GM12872 (cell line): Measurements from ENCODE around the gene SGCG.
A peak's percentile ranks its signal among the peaks of the same experiment; 100 is the strongest.

ENCODE experiments used
- TF ChIP-seq, protein P1 (sequence below): IDR thresholded peaks from 3 replicates; pipeline ENCODE4 v1.5.1; 2011; ENCODE audit warnings: low read depth, mild to moderate bottlenecking, low read length, moderate library complexity; ENCODE audit not compliant: insufficient read depth

The SGCG gene

GRCh38 chr13:23147827-23148226, 33.0 kb upstream of the SGCG start:
- TF ChIP-seq, protein P1, sequence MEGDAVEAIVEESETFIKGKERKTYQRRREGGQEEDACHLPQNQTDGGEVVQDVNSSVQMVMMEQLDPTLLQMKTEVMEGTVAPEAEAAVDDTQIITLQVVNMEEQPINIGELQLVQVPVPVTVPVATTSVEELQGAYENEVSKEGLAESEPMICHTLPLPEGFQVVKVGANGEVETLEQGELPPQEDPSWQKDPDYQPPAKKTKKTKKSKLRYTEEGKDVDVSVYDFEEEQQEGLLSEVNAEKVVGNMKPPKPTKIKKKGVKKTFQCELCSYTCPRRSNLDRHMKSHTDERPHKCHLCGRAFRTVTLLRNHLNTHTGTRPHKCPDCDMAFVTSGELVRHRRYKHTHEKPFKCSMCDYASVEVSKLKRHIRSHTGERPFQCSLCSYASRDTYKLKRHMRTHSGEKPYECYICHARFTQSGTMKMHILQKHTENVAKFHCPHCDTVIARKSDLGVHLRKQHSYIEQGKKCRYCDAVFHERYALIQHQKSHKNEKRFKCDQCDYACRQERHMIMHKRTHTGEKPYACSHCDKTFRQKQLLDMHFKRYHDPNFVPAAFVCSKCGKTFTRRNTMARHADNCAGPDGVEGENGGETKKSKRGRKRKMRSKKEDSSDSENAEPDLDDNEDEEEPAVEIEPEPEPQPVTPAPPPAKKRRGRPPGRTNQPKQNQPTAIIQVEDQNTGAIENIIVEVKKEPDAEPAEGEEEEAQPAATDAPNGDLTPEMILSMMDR: no peak

GRCh38 chr13:23157781-23158180, 23.0 kb upstream of the SGCG start:
- TF ChIP-seq, protein P1: no peak

DNA sequence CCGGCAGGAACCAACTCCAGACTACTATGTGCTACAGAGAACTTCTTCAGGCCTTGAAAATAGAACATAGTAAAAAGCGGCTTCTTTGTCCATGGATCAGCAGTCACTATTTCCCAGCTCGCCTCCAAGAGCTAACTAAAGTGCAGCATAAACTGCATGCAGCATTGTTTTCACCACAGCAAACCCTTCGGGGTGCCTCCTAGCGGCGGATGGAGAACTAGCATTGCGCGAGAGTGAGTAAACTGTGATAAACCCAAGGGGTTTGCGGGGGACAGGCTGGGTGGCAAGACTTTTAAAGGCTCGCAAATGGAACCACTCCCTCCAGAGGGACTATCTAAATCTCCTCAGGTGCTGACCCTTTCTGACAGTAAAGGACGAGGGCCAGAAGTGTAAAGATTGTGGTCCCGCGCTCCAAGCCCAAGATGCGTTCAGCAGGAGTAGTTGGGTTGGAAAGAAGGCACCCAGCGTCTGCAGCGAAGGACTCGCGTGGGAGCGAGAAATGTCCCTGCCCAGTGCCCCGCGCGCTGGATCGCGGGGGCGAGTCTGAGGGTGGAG, 21.5 kb upstream of the SGCG start:
- TF ChIP-seq, protein P1: peak; percentile 71

DNA sequence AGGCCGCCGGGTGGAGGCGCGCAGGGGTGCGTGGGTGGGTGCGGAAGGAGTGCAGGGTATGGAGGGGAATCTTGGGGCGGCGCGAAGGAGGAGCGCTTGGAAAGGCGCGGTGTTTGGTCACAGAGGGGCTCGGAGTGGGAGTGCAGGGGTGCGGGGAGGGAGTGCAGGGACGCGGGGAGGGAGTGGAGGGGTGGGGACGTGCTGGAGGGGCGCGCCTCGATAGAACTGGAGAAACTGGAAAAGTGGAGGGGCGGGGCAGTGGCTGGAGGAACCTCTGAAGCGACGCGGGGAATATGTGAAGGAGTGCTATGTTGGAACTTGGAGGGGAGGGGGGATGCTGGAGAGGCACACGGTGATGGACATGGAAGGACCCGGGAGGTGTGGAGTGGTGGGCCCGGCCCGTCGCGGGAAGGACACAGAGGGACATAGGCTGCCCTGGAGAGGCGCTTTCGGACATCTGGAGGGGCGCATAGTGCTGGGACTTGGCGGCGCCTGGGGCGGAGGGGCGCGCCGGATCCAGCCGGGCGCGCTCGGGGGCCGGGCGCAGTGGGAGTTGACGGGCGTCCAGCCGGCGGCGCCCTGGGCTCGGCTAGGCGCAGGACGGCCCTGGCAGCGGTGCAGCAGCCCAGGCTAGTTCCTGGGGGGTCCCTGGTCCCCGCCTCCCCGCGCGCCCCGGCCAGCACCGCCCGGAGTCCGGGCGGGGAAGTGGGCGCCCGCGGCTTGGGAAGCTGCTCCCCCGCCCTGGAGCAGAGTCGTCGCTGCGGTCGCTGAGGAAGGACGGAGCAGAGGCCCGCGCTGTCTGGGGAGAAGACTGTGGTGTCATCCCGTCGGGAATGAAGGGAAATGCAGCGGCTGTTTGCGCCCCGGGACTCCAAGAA, 20.8 kb upstream of the SGCG start:
- TF ChIP-seq, protein P1: no peak

DNA sequence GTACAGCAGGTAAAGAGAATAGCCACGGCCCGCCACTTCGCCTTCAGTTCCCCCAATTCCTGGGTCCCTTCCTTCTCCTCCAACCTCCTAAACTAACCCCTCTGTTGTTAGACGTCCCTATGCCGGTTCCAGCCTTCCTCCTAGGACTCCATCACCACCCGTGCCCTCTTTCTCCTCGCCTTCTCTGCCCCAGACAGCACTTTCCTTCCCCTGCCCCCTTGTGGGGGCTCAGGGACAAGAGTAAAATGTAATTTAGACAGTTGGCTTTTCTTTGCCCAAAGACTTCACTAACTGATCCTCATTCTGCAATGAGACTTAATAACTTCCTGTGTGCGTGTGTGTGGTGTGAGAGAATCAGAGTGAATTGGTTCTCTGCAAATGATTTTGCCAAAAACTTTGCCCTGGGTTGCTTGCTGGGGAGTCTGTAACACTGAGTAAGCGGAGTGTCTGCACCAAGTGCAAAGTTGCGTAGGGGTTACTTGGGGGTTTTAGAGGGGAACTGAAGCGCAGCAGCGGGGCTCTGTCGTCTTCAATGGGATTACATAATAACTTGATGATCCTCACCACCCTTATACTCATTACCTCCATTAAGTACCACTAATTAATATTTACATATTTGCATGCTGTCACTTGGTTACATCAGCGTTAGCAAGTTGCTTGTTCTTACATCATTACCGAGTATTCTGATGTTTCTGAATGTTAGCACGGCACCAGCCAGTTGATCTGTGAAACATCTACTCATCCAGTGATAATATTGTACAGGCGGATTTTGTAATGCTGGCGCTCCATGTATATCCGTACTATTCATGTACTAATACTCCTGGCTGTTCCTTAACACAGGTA, 19.9 kb upstream of the SGCG start:
- TF ChIP-seq, protein P1: peak; percentile 18; the same call in 1 of the 3 replicates

DNA sequence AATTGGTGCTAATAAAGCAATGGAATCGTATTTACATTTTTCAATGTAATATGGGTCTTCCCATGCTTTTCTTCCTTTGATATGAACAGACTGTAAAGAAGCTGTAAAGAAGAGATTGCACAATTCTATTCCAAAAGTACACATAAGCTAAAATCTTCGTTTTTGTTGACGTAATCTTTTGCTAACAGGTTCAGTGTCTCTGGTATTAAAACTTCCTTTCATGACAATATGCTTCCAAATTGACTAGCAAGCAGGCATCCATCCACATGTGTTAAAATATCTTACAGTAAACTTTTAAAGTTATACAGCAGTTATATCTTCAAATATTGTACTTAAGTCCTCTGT, 19.3 kb upstream of the SGCG start:
- TF ChIP-seq, protein P1: no peak

GRCh38 chr13:23175920-23176319, 4.9 kb upstream of the SGCG start:
- TF ChIP-seq, protein P1: no peak
